ENCODE measurements around the gene HSDL1. TPM values are rescaled to one million over a fixed set of nuclear protein-coding genes. Genes with fewer than 3 reads are reported as not detected.

The HSDL1 gene
- total and polyA plus RNA-seq, 10 of the 15 experiments (the other 5 are each of a cell fraction or from before 2014, with no cell fraction given), result 2.0 to 13.4 (median 5.6) TPM

DNA sequence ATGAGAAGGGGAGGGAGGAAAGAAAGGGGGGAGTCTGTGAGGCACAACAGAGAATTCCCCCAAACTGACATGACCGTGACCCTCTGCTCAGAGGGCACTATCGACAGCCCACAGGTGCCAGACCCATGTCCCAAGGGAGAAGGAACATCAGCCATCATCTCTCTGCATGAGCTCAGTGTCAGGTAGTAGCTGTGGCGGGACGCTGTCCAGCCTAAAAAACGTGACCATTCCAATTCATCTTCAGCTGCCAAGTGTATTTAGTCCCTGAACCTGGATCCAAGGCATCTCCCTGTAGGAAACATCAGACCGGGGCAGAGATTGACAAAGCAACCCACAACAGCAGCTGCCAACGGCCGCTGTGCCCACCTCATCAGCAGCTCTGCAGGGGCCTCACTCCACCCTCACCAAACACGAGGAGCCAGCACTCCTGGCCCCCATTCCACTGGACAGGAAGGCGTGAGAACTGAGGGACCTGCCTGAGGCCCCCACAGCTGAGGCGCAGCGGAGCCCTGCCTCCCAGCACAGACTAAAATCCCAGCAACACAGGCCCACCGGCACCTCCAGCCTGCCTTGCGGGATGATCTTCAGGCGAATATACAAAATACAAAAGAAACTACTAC, 33.3 kb upstream of the HSDL1 start (continued):
- no peak for TF ChIP-seq ZBTB33 (IDR thresholded peaks at IDR 0.05)
- TF ChIP-seq SMC3 (IDR thresholded peaks at IDR 0.05; ENCODE audit: borderline replicate concordance, low read length), result no peak
- TF ChIP-seq CEBPB (IDR thresholded peaks at IDR 0.05; ENCODE audit: borderline replicate concordance in 1 of 2, low read depth in 2 of 2, low read length in 2 of 2), result no peak
- no peak for TF ChIP-seq SP1 (IDR thresholded peaks at IDR 0.05; ENCODE audit: low read depth, low read length)
- TF ChIP-seq ELK1 (IDR thresholded peaks at IDR 0.05; ENCODE audit: low read depth, low read length), result no peak

DNA sequence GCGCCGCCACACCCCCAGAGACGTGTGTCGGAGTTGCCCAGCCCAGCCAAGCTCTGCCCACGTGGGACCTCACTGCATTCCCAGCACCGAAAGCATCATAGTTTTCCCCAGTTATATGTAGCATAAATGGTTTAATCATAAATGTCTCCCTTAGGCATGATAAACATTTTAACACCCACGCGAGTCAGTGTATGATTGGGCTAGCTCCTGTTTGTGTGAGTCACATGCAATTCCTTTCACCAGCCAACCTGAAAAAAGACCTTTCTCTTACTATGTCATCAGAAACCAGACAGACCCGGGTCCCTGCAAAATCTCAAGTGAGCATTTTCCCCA, 32.7 kb upstream of the HSDL1 start:
- ChIA-PET RAD21 (ENCODE audit: unreplicated experiment) (no interaction called here), CTCF (interaction anchor here (4.7 to 7.1 kb wide), 2 partner anchors 9 to 91 kb away, joined by 30 to 82 read pairs; partner anchors contain the start of gene TAF1C), POLR2A (no interaction called here), SMC1A (ENCODE audit: uncharacterized antibody, unreplicated experiment) (no interaction called here)
- in situ Hi-C loops (cut with MboI), result no loop called here
- no peak for FAIRE-seq
- peaks cover 5 to 17% of the 10 kb centered on the region in 2 experiments; a peak in 3 of 4 replicates for H3K36me3 ChIP-seq (ENCODE audit: control insufficient read depth in 2 of 2, insufficient read depth in 2 of 2, low read length in 1 of 2)
- DNase-seq (ENCODE audit: low read depth, low spot score), result no peak
- no peak overlapping the region for H3K4me3 ChIP-seq
- ATAC-seq, result no peak
- WGBS (ENCODE audit: insufficient coverage, insufficient replicate concordance, low lambda C conversion rate, missing lambda C conversion rate), result 83% methylated on average over 9 of the region's 9 CpGs
- H4K20me1 ChIP-seq (ENCODE audit: control insufficient read depth, insufficient read depth), result no peaks in the 10 kb centered on the region
- H3K9me3 ChIP-seq (replicated peaks; ENCODE audit: control insufficient read depth, insufficient read depth, low read length), result no peaks in the 10 kb centered on the region
- no peaks in the 10 kb centered on the region for H3K27me3 ChIP-seq (replicated peaks in 1 of 2; ENCODE audit: control insufficient read depth in 2 of 2, insufficient read depth in 2 of 2, low read length in 1 of 2)
- no peak overlapping the region for H3K27ac ChIP-seq (ENCODE audit: control insufficient read depth, insufficient read depth)
- TF ChIP-seq ZNF384 (IDR thresholded peaks at IDR 0.05; ENCODE audit: borderline replicate concordance, low read depth, low read length) (no peak), FOXK2 (IDR thresholded peaks at IDR 0.05) (no peak), FOXM1 (IDR thresholded peaks at IDR 0.05; ENCODE audit: low read depth, low read length) (no peak), MYB (IDR thresholded peaks at IDR 0.05; ENCODE audit: borderline replicate concordance, low read depth, low read length) (no peak), ZBTB33 (IDR thresholded peaks at IDR 0.05) (no peak), NFXL1 (IDR thresholded peaks at IDR 0.05; ENCODE audit: borderline replicate concordance) (no peak), ESRRA (IDR thresholded peaks at IDR 0.05; ENCODE audit: low read length) (no peak), HSF1 (IDR thresholded peaks at IDR 0.05; ENCODE audit: low read depth, low read length) (no peak), MYC (IDR thresholded peaks at IDR 0.05; ENCODE audit: insufficient read depth, insufficient read length, insufficient replicate concordance, low read length, severe bottlenecking) (no peak)
- intact Hi-C loops (cut with micrococcal nuclease; ENCODE audit: unreplicated experiment), result no loop called here
- no peak overlapping the region for H3K4me2 ChIP-seq (ENCODE audit: control insufficient read depth, insufficient read depth)
- peaks cover 13% of the 10 kb centered on the region for H3K4me1 ChIP-seq (ENCODE audit: control insufficient read depth, insufficient read depth, low read length)
- no TSS peak for BruUV-seq (replicated peaks)
- no peak overlapping the region for H3K9ac ChIP-seq (ENCODE audit: control insufficient read depth, insufficient read depth, low read length)
- H3K79me2 ChIP-seq (ENCODE audit: control insufficient read depth, insufficient read depth, low read length), result no peaks in the 10 kb centered on the region
- no peak overlapping the region for H2AFZ ChIP-seq (ENCODE audit: control insufficient read depth, low read depth, low read length)
